GM10248 (cell line): ENCODE data around the gene URGCP.

Source experiments
- CTCF ChIA-PET: fragments of 300-600 bp; sonication (Branson Sonifier 250); formaldehyde crosslinking; extraction: SDS; loops from one replicate; lab custom pipeline; 2021; ENCODE audit warnings: antibody characterized with exemption; lab: Yijun Ruan, JAX
- POLR2A ChIA-PET: fragments of 350-650 bp; sonication (Branson Sonifier 250); formaldehyde crosslinking; extraction: SDS; loops from one replicate; lab custom pipeline; 2020; ENCODE audit warnings: antibody characterized with exemption; lab: Yijun Ruan, JAX
- DNase-seq: peaks from one replicate; pipeline ENCODE4 v3.0.0; 2012; ENCODE audit errors: extremely low spot score
- CTCF ChIP-seq: IDR thresholded peaks from 2 replicates; pipeline ENCODE4 v1.5.1; 2012; ENCODE audit warnings: mild to moderate bottlenecking, low read depth; ENCODE audit errors: extremely low read depth, missing control alignments, control extremely low read depth

The URGCP gene

GRCh38 chr7:43865277-43865676, 41.1 kb downstream of the URGCP start:
- DNase-seq: no peak
- ChIA-PET CTCF (interaction anchor here (1.0 kb wide), 1 partner anchor 16 kb away, joined by 3 read pairs; no protein-coding TSS in a partner anchor), POLR2A (no interaction called here)
- TF ChIP-seq CTCF: no peak

DNA sequence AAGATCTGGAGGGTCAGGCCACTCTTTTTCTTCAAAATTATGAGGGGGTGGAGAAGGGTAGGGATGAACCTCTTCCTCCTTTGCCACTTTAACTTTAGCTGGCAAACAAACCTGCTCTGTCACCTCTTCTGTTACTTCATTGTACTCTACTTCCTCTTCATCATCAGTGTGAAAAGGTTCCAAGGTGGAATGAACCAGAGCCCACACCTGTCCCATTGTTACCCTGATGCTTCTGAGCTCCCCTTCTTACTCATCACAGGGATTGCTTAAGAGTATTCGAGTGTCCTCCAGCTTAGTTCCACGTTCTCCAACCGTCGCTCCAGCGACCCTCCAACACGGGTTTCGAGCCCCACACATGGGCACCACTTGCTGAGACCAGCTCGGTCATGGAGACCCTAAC, 42.3 kb downstream of the URGCP start:
- CTCF ChIA-PET: interaction anchor here (0.7 to 1.3 kb wide), 2 partner anchors 26 to 27 kb away, joined by 3 to 5 read pairs; no protein-coding TSS in a partner anchor
- POLR2A ChIA-PET: no interaction called here
- DNase-seq: no peak
- TF ChIP-seq CTCF: no peak

DNA sequence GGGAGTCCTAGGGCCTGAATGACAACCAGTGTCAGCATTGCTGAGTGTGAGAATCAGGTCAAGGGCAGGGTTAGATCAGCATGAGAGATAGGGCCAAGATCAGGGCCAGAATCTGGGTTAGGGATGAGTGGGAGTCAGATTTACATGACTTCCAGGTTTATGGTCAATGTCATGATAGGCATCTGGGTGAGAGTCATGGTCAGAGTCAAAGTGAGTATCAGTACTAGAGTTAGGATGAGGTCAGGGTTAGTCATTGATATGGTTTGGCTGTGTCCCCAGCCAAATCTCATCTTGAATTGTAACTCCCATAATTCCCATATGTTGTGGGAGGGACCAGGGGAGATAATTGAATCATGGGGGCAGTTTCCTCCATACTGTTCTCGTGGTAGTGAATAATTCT, 49.4 kb downstream of the URGCP start:
- DNase-seq: no peak
- TF ChIP-seq CTCF: no peak
- ChIA-PET POLR2A (no interaction called here), CTCF (interaction anchor here (0.7 to 3.4 kb wide), 4 partner anchors 9 to 19 kb away, joined by 3 to 12 read pairs (median 4); no protein-coding TSS in a partner anchor)

GRCh38 chr7:43856316-43856715, 50.1 kb downstream of the URGCP start:
- no peak for DNase-seq
- TF ChIP-seq CTCF: no peak
- ChIA-PET CTCF (interaction anchor here (0.7 to 3.4 kb wide), 4 partner anchors 8 to 18 kb away, joined by 3 to 12 read pairs (median 4); no protein-coding TSS in a partner anchor), POLR2A (no interaction called here)

DNA sequence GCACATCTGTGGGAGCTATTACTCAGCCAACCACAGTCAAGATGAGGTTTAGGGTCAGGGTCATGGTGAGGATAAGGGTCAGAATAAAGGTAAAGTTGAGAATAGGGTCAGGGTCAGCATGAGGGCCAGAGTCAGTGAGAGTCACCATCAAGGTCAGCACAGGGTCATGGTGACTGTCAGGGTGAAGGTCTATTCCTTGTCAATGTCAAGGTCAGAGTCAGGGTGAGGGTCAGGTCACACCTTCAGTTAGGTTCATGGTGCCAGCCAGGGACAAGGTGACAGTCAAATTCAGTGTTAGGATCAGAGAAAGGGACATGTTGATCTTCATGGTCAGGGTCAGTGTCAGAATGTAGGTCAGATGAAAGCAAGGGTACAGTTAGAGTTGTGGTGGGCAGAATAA, 51.2 kb downstream of the URGCP start:
- POLR2A ChIA-PET: no interaction called here

DNA sequence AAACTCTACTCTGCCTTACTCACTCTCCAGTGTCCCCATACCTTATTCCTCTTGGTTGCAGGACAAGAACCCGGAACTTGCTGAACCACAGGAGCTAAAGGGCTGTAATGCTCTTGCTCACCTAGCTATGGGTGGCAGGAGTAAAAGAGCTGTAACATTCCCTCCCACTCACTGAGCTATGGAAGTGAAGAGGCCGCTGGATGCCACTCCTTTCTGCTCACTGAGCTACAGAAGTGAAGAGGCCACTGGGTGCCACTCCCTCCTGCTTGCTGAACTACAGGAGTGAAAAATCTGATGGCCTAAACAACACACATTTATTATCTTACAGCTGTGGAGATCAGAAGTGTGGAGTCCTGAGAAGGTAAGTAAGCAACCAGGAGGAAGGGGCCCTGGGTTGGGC, 54.6 kb downstream of the URGCP start:
- DNase-seq: no peak
- TF ChIP-seq CTCF: no peak
- ChIA-PET CTCF (interaction anchor here (0.6 to 1.7 kb wide), 8 partner anchors 9 to 412 kb away, joined by 3 to 10 read pairs (median 4); partner anchors contain the start of gene STK17A), POLR2A (no interaction called here)

More for the DNA sequence above, 51.2 kb downstream of the URGCP start:
- DNase-seq: no peak
- CTCF ChIA-PET: interaction anchor here (1.7 to 3.4 kb wide), 2 partner anchors 16 to 17 kb away, joined by 6 to 12 read pairs; no protein-coding TSS in a partner anchor
- TF ChIP-seq CTCF: no peak
